K562 (cell line): Measurements from ENCODE around the gene STK24. TPM values are rescaled to one million over a fixed set of nuclear protein-coding genes. Genes with fewer than 3 reads are reported as not detected.

Source experiments
- GTF3C2 ChIP-seq: IDR thresholded peaks from 3 replicates; pipeline ENCODE4 v1.6.1; 2011; ENCODE audit warnings: borderline replicate concordance, mild to moderate bottlenecking, moderate library complexity; ENCODE audit not compliant: insufficient read length; ENCODE audit errors: extremely low read depth
- MAFK ChIP-seq: IDR thresholded peaks from 2 replicates; pipeline ENCODE4 v1.6.1; 2011; ENCODE audit warnings: low read length, improper control_type of control experiment
- MED1 ChIP-seq: sonication (generic); formaldehyde crosslinking; IDR thresholded peaks from 2 replicates; pipeline ENCODE4 v1.8.1; 2023; ENCODE audit warnings: missing genetic modification reagents, borderline replicate concordance
- NUFIP1 ChIP-seq: fragments of 450-650 bp; IDR thresholded peaks from 2 replicates; pipeline ENCODE4 v1.6.1; 2018; ENCODE audit not compliant: partially characterized antibody
- PRDM10 ChIP-seq: fragments of 450-650 bp; IDR thresholded peaks from 2 replicates; pipeline ENCODE4 v1.6.1; 2018; ENCODE audit not compliant: partially characterized antibody
- PYGO2 ChIP-seq: fragments of 450-650 bp; IDR thresholded peaks from 2 replicates; pipeline ENCODE4 v1.6.1; 2016; ENCODE audit warnings: mild to moderate bottlenecking, missing genetic modification characterization, moderate library complexity, missing compliant biosample characterization
- SIN3A ChIP-seq, 2 experiments: fragments of 150-350 bp in 1 of 2; IDR thresholded peaks; 2 replicates each; pipeline ENCODE4 v1.6.1; 2011 to 2016; ENCODE audit warnings: borderline replicate concordance in 2 of 2, low read depth in 2 of 2, low read length in 2 of 2, mild to moderate bottlenecking in 2 of 2, moderate library complexity in 2 of 2; ENCODE audit not compliant: control insufficient read depth in 1 of 2
- SMARCE1 ChIP-seq: fragments of 450-650 bp; IDR thresholded peaks from 2 replicates; pipeline ENCODE4 v1.7.1; 2016; ENCODE audit warnings: mild to moderate bottlenecking
- TAF1 ChIP-seq: IDR thresholded peaks from 2 replicates; pipeline ENCODE4 v1.6.1; 2011; ENCODE audit warnings: mild to moderate bottlenecking, low read length, moderate library complexity; ENCODE audit not compliant: insufficient read depth, control insufficient read depth, severe bottlenecking; ENCODE audit errors: extremely low read depth
- TCF3 ChIP-seq: sonication (generic); formaldehyde crosslinking; IDR thresholded peaks from 2 replicates; pipeline ENCODE4 v1.4.0; 2020; ENCODE audit warnings: mild to moderate bottlenecking, missing genetic modification reagents
- ZBTB33 ChIP-seq: sonication (generic); formaldehyde crosslinking; IDR thresholded peaks from 2 replicates; pipeline ENCODE4 v1.8.1; 2023; ENCODE audit warnings: mild to moderate bottlenecking, missing genetic modification reagents
- ZNF143 ChIP-seq: sonication (generic); formaldehyde crosslinking; IDR thresholded peaks from 2 replicates; pipeline ENCODE4 v1.9.0; 2022; ENCODE audit warnings: mild to moderate bottlenecking, missing genetic modification reagents
- ZNF212 ChIP-seq: fragments of 450-650 bp; formaldehyde crosslinking; IDR thresholded peaks from 2 replicates; pipeline ENCODE4 v1.4.0; 2020; ENCODE audit warnings: mild to moderate bottlenecking
- ZNF24 ChIP-seq: fragments of 450-650 bp; IDR thresholded peaks from 2 replicates; pipeline ENCODE4 v1.6.1; 2016
- ZNF551 ChIP-seq: fragments of 250-450 bp; sonication (Bioruptor Pico); IDR thresholded peaks from 2 replicates; pipeline ENCODE4 v1.5.0; 2021; ENCODE audit warnings: mild to moderate bottlenecking, moderate library complexity
- polyA plus RNA-seq, 8 experiments: library from polyadenylated mRNA; depleted of rRNA in 4 of 8; stranded (reverse) in 5 of 8; unstranded in 3 of 8; fragments of >200 nt; fragmentation: Nextera tagmentation in 2 of 8; fragmentation: Illumina TruSeq in 1 of 8; extraction: Ambion mirVana in 2 of 8; extraction: Trizol in 1 of 8; gene quantifications; 2 replicates each; pipeline versions ENCODE4 v1.2.1 to v1.2.3, GENCODE V29; 2011 to 2014; ENCODE audit warnings: inconsistent platforms in 1 of 8, missing spikeins in 1 of 8
- total RNA-seq, 7 experiments: library from RNA; depleted of rRNA in 6 of 7; stranded (reverse); fragments of >200 nt in 6 of 7; fragmentation: Illumina TruSeq in 2 of 7; extraction: Trizol in 2 of 7; gene quantifications; 2 replicates each; pipeline versions ENCODE4 v1.2.1 to v1.2.3, GENCODE V29; 2011 to 2021; ENCODE audit warnings: low replicate concordance in 1 of 7

The STK24 gene
- total and polyA plus RNA-seq, 9 of the 15 experiments (the other 6 are each of a cell fraction or from before 2014, with no cell fraction given) = 3.8 to 78.4 (median 28.2) TPM

- no peak for TF ChIP-seq PRDM10
- TF ChIP-seq PYGO2 (tag) = no peak
- 0 out of 2 replicates have a peak, but pooled peaks have one; percentile 37 for TF ChIP-seq SMARCE1
- peak; percentile 39; the same call in 1 of the 2 replicates for TF ChIP-seq MAFK
- no peak for TF ChIP-seq ZNF24
- TF ChIP-seq NUFIP1 = no peak
- TF ChIP-seq MED1 (CRISPR knock-in tag) = no peak
- no peak for TF ChIP-seq ZNF212 (CRISPR knock-in tag)
- no peak for TF ChIP-seq GTF3C2
- TF ChIP-seq ZBTB33 (CRISPR knock-in tag) = no peak
- TF ChIP-seq SIN3A (IDR thresholded peaks at IDR 0.05; ENCODE audit: borderline replicate concordance in 2 of 2, control insufficient read depth in 1 of 2, low read depth in 2 of 2, low read length in 2 of 2) = no peak
- no peak for TF ChIP-seq ZNF551
- peak; percentile 65 for TF ChIP-seq TCF3
- TF ChIP-seq ZNF143 (CRISPR knock-in tag) = no peak
- no peak for TF ChIP-seq TAF1
Observed at GRCh38 chr13:98480915-98481877, 95.7 kb downstream of the STK24 start (continued).
